H9 (cell line): ENCODE results near the gene COG6. TPM values are rescaled to one million over a fixed set of nuclear protein-coding genes. Genes with fewer than 3 reads are reported as not detected.

Experiments
- DNase-seq: peaks from one replicate; pipeline ENCODE4 v3.0.0-alpha.2; 2017
- H2AFZ ChIP-seq: one replicate; pipeline ENCODE4 v1.6.1; 2013; ENCODE audit warnings: mild to moderate bottlenecking, low read length, control low read depth, moderate library complexity
- H2AK5ac ChIP-seq: 2 replicates; pipeline ENCODE4 v1.6.1; 2013; ENCODE audit warnings: low read length, control low read depth, mixed read lengths; ENCODE audit not compliant: insufficient read length
- H2BK120ac ChIP-seq: one replicate; pipeline ENCODE4 v1.6.1; 2013; ENCODE audit warnings: low read depth, mild to moderate bottlenecking, low read length, control low read depth, inconsistent platforms; ENCODE audit not compliant: poor library complexity, severe bottlenecking
- H2BK12ac ChIP-seq: 2 replicates; pipeline ENCODE4 v1.6.1; 2013; ENCODE audit warnings: low read length, control low read depth, mixed read lengths, low read depth; ENCODE audit not compliant: insufficient read length
- H2BK15ac ChIP-seq: 2 replicates; pipeline ENCODE4 v1.6.1; 2013; ENCODE audit warnings: low read depth, low read length, control low read depth
- H2BK20ac ChIP-seq: one replicate; pipeline ENCODE4 v1.6.1; 2013; ENCODE audit warnings: low read depth, mild to moderate bottlenecking, low read length, control low read depth, inconsistent platforms; ENCODE audit not compliant: poor library complexity, severe bottlenecking
- H2BK5ac ChIP-seq: 2 replicates; pipeline ENCODE4 v1.6.1; 2013; ENCODE audit warnings: low read length, control low read depth, mixed read lengths; ENCODE audit not compliant: insufficient read length
- H3K14ac ChIP-seq: 2 replicates; pipeline ENCODE4 v1.6.1; 2013; ENCODE audit warnings: low read length, control low read depth; ENCODE audit not compliant: insufficient read depth
- H3K18ac ChIP-seq: 2 replicates; pipeline ENCODE4 v1.6.1; 2013; ENCODE audit warnings: low read depth, mild to moderate bottlenecking, mixed read lengths, low read length, control low read depth; ENCODE audit not compliant: insufficient read length
- H3K23ac ChIP-seq: 2 replicates; pipeline ENCODE4 v1.6.1; 2013; ENCODE audit warnings: low read length, control low read depth, mixed read lengths, low read depth; ENCODE audit not compliant: insufficient read length
- H3K23me2 ChIP-seq: 2 replicates; pipeline ENCODE4 v1.6.1; 2013; ENCODE audit warnings: low read depth, mild to moderate bottlenecking, mixed read lengths, low read length, control low read depth; ENCODE audit not compliant: insufficient read length, poor library complexity, severe bottlenecking
- H3K27ac ChIP-seq: 2 replicates; pipeline ENCODE4 v1.5.1; 2013; ENCODE audit warnings: low read length, control low read depth, mixed read lengths, low read depth; ENCODE audit not compliant: insufficient read length
- H3K27me3 ChIP-seq: 2 replicates; pipeline ENCODE4 v1.6.1; 2013; ENCODE audit warnings: low read length, control low read depth, inconsistent platforms; ENCODE audit not compliant: insufficient read depth
- H3K4ac ChIP-seq: 2 replicates; pipeline ENCODE4 v1.6.1; 2013; ENCODE audit warnings: low read depth, mild to moderate bottlenecking, control low read depth, inconsistent platforms, low read length, moderate library complexity
- H3K4me1 ChIP-seq: 2 replicates; pipeline ENCODE4 v1.6.1; 2013; ENCODE audit warnings: low read length, control low read depth, inconsistent platforms; ENCODE audit not compliant: insufficient read depth
- H3K4me2 ChIP-seq: 2 replicates; pipeline ENCODE4 v1.6.1; 2013; ENCODE audit warnings: low read length, control low read depth, mixed read lengths; ENCODE audit not compliant: insufficient read length, insufficient read depth
- H3K56ac ChIP-seq: 2 replicates; pipeline ENCODE4 v1.6.1; 2013; ENCODE audit warnings: low read depth, mild to moderate bottlenecking, mixed read lengths, low read length, control low read depth; ENCODE audit not compliant: insufficient read length
- H3K79me1 ChIP-seq: 2 replicates; pipeline ENCODE4 v1.6.1; 2013; ENCODE audit warnings: low read depth, mild to moderate bottlenecking, moderate library complexity, low read length, control low read depth, inconsistent platforms; ENCODE audit not compliant: insufficient read depth, poor library complexity, severe bottlenecking
- H3K79me2 ChIP-seq: 2 replicates; pipeline ENCODE4 v1.6.1; 2013; ENCODE audit warnings: low read length, control low read depth, inconsistent platforms; ENCODE audit not compliant: insufficient read depth
- H3K9ac ChIP-seq: 2 replicates; pipeline ENCODE4 v1.6.1; 2013; ENCODE audit warnings: low read length, control low read depth, mixed read lengths; ENCODE audit not compliant: insufficient read length; ENCODE audit errors: extremely low read depth
- H3K9me3 ChIP-seq: one replicate; pipeline ENCODE4 v1.6.1; 2013; ENCODE audit warnings: low read depth, low read length, inconsistent platforms; ENCODE audit not compliant: control insufficient read depth
- H3T11ph ChIP-seq: one replicate; pipeline ENCODE4 v1.6.1; 2013; ENCODE audit warnings: mild to moderate bottlenecking, low read length, control low read depth, inconsistent platforms
- H4K20me1 ChIP-seq: one replicate; pipeline ENCODE4 v1.6.1; 2013; ENCODE audit not compliant: control insufficient read depth, insufficient read length, insufficient read depth
- H4K5ac ChIP-seq: 2 replicates; pipeline ENCODE4 v1.6.1; 2013; ENCODE audit warnings: low read depth, mild to moderate bottlenecking, mixed read lengths, low read length, control low read depth; ENCODE audit not compliant: insufficient read length
- H4K8ac ChIP-seq: replicated peaks from 2 replicates; pipeline ENCODE4 v1.6.1; 2013; ENCODE audit warnings: low read length, control low read depth, mixed read lengths, low read depth; ENCODE audit not compliant: insufficient read length
- H4K91ac ChIP-seq: 2 replicates; pipeline ENCODE4 v1.6.1; 2013; ENCODE audit warnings: low read depth, mild to moderate bottlenecking, moderate library complexity, mixed read lengths, low read length, control low read depth; ENCODE audit not compliant: insufficient read length
- H3K27ac Mint-ChIP-seq, 3 experiments: 2 replicates in 2 of 3; 3 replicates in 1 of 3; pipeline ENCODE4 v1.8.0; 2020 to 2021; ENCODE audit warnings: mixed read lengths in 3 of 3, mild to moderate bottlenecking in 1 of 3, moderate library complexity in 1 of 3
- H3K27me3 Mint-ChIP-seq: 2 replicates; pipeline ENCODE4 v1.8.0; 2021; ENCODE audit warnings: low read depth, mild to moderate bottlenecking, moderate library complexity, mixed read lengths
- H3K36me3 Mint-ChIP-seq, 3 experiments: 2 replicates in 2 of 3; 3 replicates in 1 of 3; pipeline ENCODE4 v1.8.0; 2020 to 2021; ENCODE audit warnings: low read depth in 3 of 3, mixed read lengths in 3 of 3; ENCODE audit not compliant: insufficient read depth in 1 of 3
- H3K4me1 Mint-ChIP-seq, 2 experiments: 2 replicates each; pipeline ENCODE4 v1.8.0; 2020; ENCODE audit warnings: mixed read lengths in 2 of 2
- H3K4me3 Mint-ChIP-seq, 2 experiments: 2 replicates in 1 of 2; 3 replicates in 1 of 2; pipeline ENCODE4 v1.8.0; 2020 to 2021; ENCODE audit warnings: mild to moderate bottlenecking in 2 of 2, mixed read lengths in 2 of 2, moderate library complexity in 1 of 2
- H3K9me3 Mint-ChIP-seq, 2 experiments: 2 replicates in 1 of 2; 3 replicates in 1 of 2; pipeline ENCODE4 v1.8.0; 2020; ENCODE audit warnings: mild to moderate bottlenecking in 2 of 2, mixed read lengths in 2 of 2, moderate library complexity in 1 of 2
- WGBS: extraction: QIAGEN DNeasy Blood & Tissue Kit; methylation state at CpG from one replicate; pipeline ENCODE4 v1.1.7; 2013; ENCODE audit warnings: missing lambda C conversion rate, low lambda C conversion rate, mixed read lengths; ENCODE audit not compliant: insufficient read length; ENCODE audit errors: extremely low coverage; 5-methylcytosine and 5-hydroxymethylcytosine counted together
- total RNA-seq: library from RNA; stranded (reverse); gene quantifications from 2 replicates; pipeline ENCODE4 v1.2.1, GENCODE V29; 2021
- TF ChIP-seq, protein P1 (sequence below): fragments of 200-600 bp; sonication (generic); conservative IDR thresholded peaks from 3 replicates; pipeline ENCODE4 v1.8.0; 2021; ENCODE audit warnings: antibody characterized with exemption, mild to moderate bottlenecking

The COG6 gene
- total RNA-seq, 1 experiment from 2014 or later = 23.7 TPM

- Histone ChIP-seq H3K4me1 (peaks cover 9% of the 10 kb centered on the region; the same call in 1 of the 2 replicates), H2BK15ac (no peak overlapping the region), H3K27ac (no peak overlapping the region), H4K5ac (no peak overlapping the region), H4K20me1 (no peaks in the 10 kb centered on the region), H2BK120ac (no peak overlapping the region), H3K4ac (no peak overlapping the region), H3K14ac (no peak overlapping the region), H3K79me1 (no peaks in the 10 kb centered on the region), H4K8ac (no peak overlapping the region), H3K56ac (no peak overlapping the region), H3K23me2 (no peaks in the 10 kb centered on the region), H3T11ph (no peak overlapping the region), H3K79me2 (no peaks in the 10 kb centered on the region), H3K9me3 (peaks cover 2% of the 10 kb centered on the region), H2BK20ac (no peak overlapping the region), H3K9ac (no peak overlapping the region), H4K91ac (no peak overlapping the region), H3K27me3 (no peaks in the 10 kb centered on the region), H2AK5ac (no peak overlapping the region), H2BK12ac (no peak overlapping the region), H3K4me2 (no peak overlapping the region), H2BK5ac (no peak overlapping the region), H2AFZ (no peak overlapping the region), H3K18ac (no peak overlapping the region), H3K23ac (no peak overlapping the region)
- Mint-ChIP-seq H3K9me3 (peaks cover 6 to 11% of the 10 kb centered on the region in 2 experiments), H3K4me3 (no peak overlapping the region), H3K27ac (no peak overlapping the region), H3K27me3 (no peaks in the 10 kb centered on the region), H3K4me1 (peaks cover 17% of the 10 kb centered on the region in 2 experiments), H3K36me3 (peaks cover 4 to 9% (median 9%) of the 10 kb centered on the region in 3 experiments)
- TF ChIP-seq, protein P1, sequence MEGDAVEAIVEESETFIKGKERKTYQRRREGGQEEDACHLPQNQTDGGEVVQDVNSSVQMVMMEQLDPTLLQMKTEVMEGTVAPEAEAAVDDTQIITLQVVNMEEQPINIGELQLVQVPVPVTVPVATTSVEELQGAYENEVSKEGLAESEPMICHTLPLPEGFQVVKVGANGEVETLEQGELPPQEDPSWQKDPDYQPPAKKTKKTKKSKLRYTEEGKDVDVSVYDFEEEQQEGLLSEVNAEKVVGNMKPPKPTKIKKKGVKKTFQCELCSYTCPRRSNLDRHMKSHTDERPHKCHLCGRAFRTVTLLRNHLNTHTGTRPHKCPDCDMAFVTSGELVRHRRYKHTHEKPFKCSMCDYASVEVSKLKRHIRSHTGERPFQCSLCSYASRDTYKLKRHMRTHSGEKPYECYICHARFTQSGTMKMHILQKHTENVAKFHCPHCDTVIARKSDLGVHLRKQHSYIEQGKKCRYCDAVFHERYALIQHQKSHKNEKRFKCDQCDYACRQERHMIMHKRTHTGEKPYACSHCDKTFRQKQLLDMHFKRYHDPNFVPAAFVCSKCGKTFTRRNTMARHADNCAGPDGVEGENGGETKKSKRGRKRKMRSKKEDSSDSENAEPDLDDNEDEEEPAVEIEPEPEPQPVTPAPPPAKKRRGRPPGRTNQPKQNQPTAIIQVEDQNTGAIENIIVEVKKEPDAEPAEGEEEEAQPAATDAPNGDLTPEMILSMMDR = no peak
- WGBS = no CpG with 5 or more reads among the region's 1 CpG
- no peak for DNase-seq
Measured at GRCh38 chr13:39784347-39784746, 128.9 kb downstream of the COG6 start.
